CD14-positive monocyte (primary cell): ENCODE measurements around the gene C1QTNF8. TPM values are rescaled to one million over a fixed set of nuclear protein-coding genes. Genes with fewer than 3 reads are reported as not detected.

Experiments used
- DNase-seq, 3 donors: peaks; one replicate each; pipeline ENCODE4 v3.0.0-alpha.2; 2011 to 2022
- H2AFZ ChIP-seq: 2 replicates; pipeline ENCODE4 v1.6.0; 2012; ENCODE audit warnings: mild to moderate bottlenecking, low read depth, low read length, inconsistent platforms; ENCODE audit not compliant: insufficient read depth, poor library complexity, severe bottlenecking
- H3K27ac ChIP-seq, 2 donors: 1 replicate in 1 of 2; 2 replicates in 1 of 2; pipeline ENCODE4 v1.5.1; 2012 to 2013; ENCODE audit warnings: low read length in 2 of 2, control low read depth in 1 of 2, inconsistent platforms in 1 of 2, low read depth in 1 of 2, mild to moderate bottlenecking in 1 of 2
- H3K27me3 ChIP-seq, 2 donors: one replicate each; pipeline versions ENCODE4 v1.6.0 to v1.6.1; 2011 to 2013; ENCODE audit warnings: low read length in 2 of 2; ENCODE audit not compliant: control insufficient read depth in 2 of 2, insufficient read depth in 2 of 2
- H3K36me3 ChIP-seq, 2 donors: replicated peaks in 1 of 2; 1 replicate in 1 of 2; 2 replicates in 1 of 2; pipeline versions ENCODE4 v1.5.1 to v1.6.1; 2012 to 2013; ENCODE audit warnings: low read length in 2 of 2, control low read depth in 1 of 2, inconsistent platforms in 1 of 2, mild to moderate bottlenecking in 1 of 2; ENCODE audit not compliant: insufficient read depth in 2 of 2, control insufficient read depth in 1 of 2
- H3K4me1 ChIP-seq, 2 donors: 1 replicate in 1 of 2; 2 replicates in 1 of 2; pipeline versions ENCODE4 v1.5.1 to v1.6.1; 2012 to 2013; ENCODE audit warnings: low read length in 2 of 2, control low read depth in 1 of 2, inconsistent platforms in 1 of 2, mild to moderate bottlenecking in 1 of 2, moderate library complexity in 1 of 2; ENCODE audit not compliant: insufficient read depth in 2 of 2, control insufficient read depth in 1 of 2
- H3K4me2 ChIP-seq: replicated peaks from 2 replicates; pipeline ENCODE3; 2012; ENCODE audit warnings: low read length, moderate library complexity, mild to moderate bottlenecking; ENCODE audit not compliant: poor library complexity, severe bottlenecking; ENCODE audit errors: extremely low read depth
- H3K4me3 ChIP-seq, 3 experiments: fragments of 200-600 bp in 1 of 3; sonication (generic) in 1 of 3; replicated peaks in 1 of 3; 1 replicate in 2 of 3; 2 replicates in 1 of 3; pipeline ENCODE4 v1.5.1; 2011 to 2013; ENCODE audit warnings: low read length in 3 of 3, mild to moderate bottlenecking in 3 of 3, control low read depth in 2 of 3, low read depth in 2 of 3, inconsistent platforms in 1 of 3, moderate library complexity in 1 of 3
- H3K79me2 ChIP-seq: 2 replicates; pipeline ENCODE4 v1.6.0; 2012; ENCODE audit warnings: mild to moderate bottlenecking, control low read depth, inconsistent platforms, low read length, moderate library complexity; ENCODE audit not compliant: insufficient read depth
- H3K9ac ChIP-seq: 2 replicates; pipeline ENCODE4 v1.6.0; 2017; ENCODE audit warnings: low read length, mild to moderate bottlenecking; ENCODE audit not compliant: insufficient read depth, poor library complexity, severe bottlenecking
- H3K9me3 ChIP-seq, 2 donors: replicated peaks in 1 of 2; 1 replicate in 1 of 2; 2 replicates in 1 of 2; pipeline versions ENCODE4 v1.5.1 to v1.6.1; 2012 to 2013; ENCODE audit warnings: low read length in 2 of 2, control low read depth in 1 of 2; ENCODE audit not compliant: control insufficient read depth in 1 of 2, insufficient read depth in 1 of 2
- H4K20me1 ChIP-seq: 2 replicates; pipeline ENCODE4 v1.6.0; 2012; ENCODE audit warnings: mild to moderate bottlenecking, low read length, control low read depth, moderate library complexity; ENCODE audit not compliant: insufficient read depth
- H3K27ac Mint-ChIP-seq, 7 donors: one replicate each; pipeline ENCODE4 v1.8.0; 2020; ENCODE audit warnings: mild to moderate bottlenecking in 7 of 7, mixed read lengths in 7 of 7, moderate library complexity in 6 of 7, inconsistent platforms in 2 of 7
- H3K27me3 Mint-ChIP-seq, 3 donors: one replicate each; pipeline ENCODE4 v1.8.0; 2021 to 2022; ENCODE audit warnings: low read depth in 3 of 3, mild to moderate bottlenecking in 3 of 3, mixed read lengths in 3 of 3, moderate library complexity in 3 of 3, inconsistent platforms in 1 of 3
- H3K36me3 Mint-ChIP-seq, 2 donors: one replicate each; pipeline ENCODE4 v1.8.0; 2020; ENCODE audit warnings: mixed read lengths in 2 of 2, inconsistent platforms in 1 of 2, mild to moderate bottlenecking in 1 of 2
- H3K4me1 Mint-ChIP-seq: one replicate; pipeline ENCODE4 v1.8.0; 2020; ENCODE audit warnings: mild to moderate bottlenecking, mixed read lengths
- H3K4me3 Mint-ChIP-seq, 2 donors: one replicate each; pipeline ENCODE4 v1.8.0; 2020; ENCODE audit warnings: mild to moderate bottlenecking in 2 of 2, mixed read lengths in 2 of 2, moderate library complexity in 1 of 2
- H3K9me3 Mint-ChIP-seq, 7 donors: one replicate each; pipeline ENCODE4 v1.8.0; 2020 to 2022; ENCODE audit warnings: mixed read lengths in 7 of 7, mild to moderate bottlenecking in 6 of 7, moderate library complexity in 6 of 7, inconsistent platforms in 2 of 7
- CTCF ChIP-seq: fragments of 200-600 bp; IDR thresholded peaks from one replicate; pipeline ENCODE4 v1.8.0; 2022; ENCODE audit warnings: antibody characterized with exemption, mild to moderate bottlenecking
- WGBS: methylation state at CpG from one replicate; pipeline ENCODE4 v1.1.5; 2013; ENCODE audit warnings: missing lambda C conversion rate; ENCODE audit not compliant: insufficient coverage; 5-methylcytosine and 5-hydroxymethylcytosine counted together
- intact Hi-C, 2 donors: fragments of 100-400 bp; cut with micrococcal nuclease; formaldehyde crosslinking; loops; one replicate each; pipeline versions ENCODE4 v1.15.0 to v1.15.1; 2023
- polyA plus RNA-seq, 3 donors: library from polyadenylated mRNA; depleted of rRNA in 1 of 3; unstranded in 2 of 3; stranded (reverse) in 1 of 3; fragments of 300-500 nt in 2 of 3; fragments of >200 nt in 1 of 3; fragmentation: Illumina TruSeq in 2 of 3; gene quantifications; 1 replicate in 2 of 3; 2 replicates in 1 of 3; pipeline ENCODE4 v1.2.3, GENCODE V29; 2012 to 2021

C1QTNF8 gene
- polyA plus RNA-seq, 3 donors, result not detected

DNA sequence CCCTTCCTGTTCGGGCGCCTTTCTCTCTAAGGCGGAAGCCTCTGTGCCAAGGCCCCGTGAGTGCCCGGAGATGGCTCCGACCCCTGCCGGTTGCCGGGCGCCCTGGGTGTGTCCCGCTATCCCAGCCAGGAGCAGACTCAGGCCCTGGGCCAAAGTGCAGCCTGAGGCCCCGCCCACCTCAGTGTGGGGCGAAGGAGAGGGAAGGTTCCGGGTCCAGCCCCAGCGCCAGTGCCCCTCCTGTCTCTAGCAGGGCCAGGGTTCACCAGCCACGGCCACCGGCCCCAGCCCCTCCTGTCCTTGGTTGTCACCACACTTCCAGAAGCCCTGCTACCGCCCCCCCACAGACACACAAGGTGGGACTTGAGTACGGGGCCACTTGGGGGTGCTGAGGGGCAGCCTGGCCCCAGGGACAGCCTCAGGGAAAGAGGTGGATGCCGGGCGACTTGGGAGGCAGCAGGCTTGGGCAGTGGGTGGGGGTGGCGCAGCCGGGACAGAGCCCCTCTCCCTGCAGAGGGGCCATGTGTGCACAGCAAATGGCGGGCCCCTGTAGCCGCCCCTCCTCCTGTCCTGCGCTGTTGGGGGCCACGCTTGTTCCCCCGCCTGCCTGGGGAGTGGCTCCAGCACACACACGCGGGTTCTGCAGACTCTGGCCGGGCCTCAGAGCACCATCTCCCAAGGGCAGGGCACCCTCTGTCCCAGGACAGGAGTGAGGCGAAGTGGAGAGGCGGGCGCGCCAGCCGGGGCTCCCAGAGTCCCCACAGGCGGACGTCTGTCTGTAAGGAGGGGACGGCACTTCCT lies 6.0 kb downstream of the C1QTNF8 start:
- Histone ChIP-seq H3K79me2 (no peaks in the 10 kb centered on the region), H3K36me3 (no peaks in the 10 kb centered on the region), H3K9ac (no peak overlapping the region), H3K9me3 (peaks cover 17 to 33% of the 10 kb centered on the region in 2 donors), H3K4me1 (no peaks in the 10 kb centered on the region), H3K27ac (no peak overlapping the region), H3K4me3 (no peak overlapping the region), H3K4me2 (no peak overlapping the region), H2AFZ (no peak overlapping the region), H3K27me3 (peaks cover 0 to 9% of the 10 kb centered on the region in 2 donors), H4K20me1 (no peaks in the 10 kb centered on the region)
- H3K36me3 Mint-ChIP-seq, result no peaks in the 10 kb centered on the region
- DNase-seq, result no peak
- intact Hi-C loops, result no loop called here
- 41% methylated on average over 33 of the region's 38 CpGs for WGBS
- no peak for TF ChIP-seq CTCF
- no peak overlapping the region for H3K4me3 Mint-ChIP-seq
- H3K4me1 Mint-ChIP-seq, result no peaks in the 10 kb centered on the region
- peaks cover 3 to 32% (median 13%) of the 10 kb centered on the region in 3 donors for H3K27me3 Mint-ChIP-seq
- no peak overlapping the region for H3K27ac Mint-ChIP-seq
- peaks cover 17 to 55% (median 28%) of the 10 kb centered on the region in 7 donors for H3K9me3 Mint-ChIP-seq

- H3K27ac Mint-ChIP-seq, result no peak overlapping the region
- no peaks in the 10 kb centered on the region for H3K36me3 Mint-ChIP-seq
- Histone ChIP-seq H3K27ac (no peak overlapping the region), H3K27me3 (peaks cover 0 to 9% of the 10 kb centered on the region in 2 donors), H3K36me3 (no peaks in the 10 kb centered on the region), H3K4me2 (no peak overlapping the region), H2AFZ (no peak overlapping the region), H3K9ac (no peak overlapping the region), H3K4me3 (no peak overlapping the region), H3K4me1 (no peaks in the 10 kb centered on the region), H4K20me1 (no peaks in the 10 kb centered on the region), H3K9me3 (peaks cover 23 to 38% of the 10 kb centered on the region in 2 donors), H3K79me2 (no peaks in the 10 kb centered on the region)
- peaks cover 20 to 61% (median 34%) of the 10 kb centered on the region in 7 donors for H3K9me3 Mint-ChIP-seq
- DNase-seq, result no peak
- H3K27me3 Mint-ChIP-seq, result peaks cover 3 to 32% (median 13%) of the 10 kb centered on the region in 3 donors
- intact Hi-C loops, result no loop called here
- WGBS, result 83% methylated on average over 17 of the region's 17 CpGs
- H3K4me1 Mint-ChIP-seq, result no peaks in the 10 kb centered on the region
- no peak overlapping the region for H3K4me3 Mint-ChIP-seq
- no peak for TF ChIP-seq CTCF
These were observed 6.6 kb downstream of the C1QTNF8 start for GRCh38 chr16:1089439-1089821.
